GM18502 (cell line): ENCODE data around the gene ABCB6.
"Not testable (repeated sequence)": the region's sequence is repeated elsewhere in the genome, so short reads cannot be mapped to it uniquely, and the experiment has no call there.

Source experiments
- ATAC-seq: cut with Tn5 transposase; IDR thresholded peaks from one replicate; pipeline ENCODE4 v1.9.1; 2021; ENCODE audit warnings: mild to moderate bottlenecking; ENCODE audit not compliant: unreplicated experiment, poor library complexity

ABCB6 gene

GRCh38 chr2:219218732-219219701 lies at the start of gene ABCB6:
Gene ABCB6, minus strand, starts transcription at chr2:219218958. Its CDS starts 285 bp downstream, at chr2:219218673.
- ATAC-seq: peak; percentile 82

- ATAC-seq: no peak
Measured at GRCh38 chr2:219268294-219268693, 49.5 kb upstream of the ABCB6 start.

- ATAC-seq: no peak
Measured at GRCh38 chr2:219266886-219267285, 48.1 kb upstream of the ABCB6 start.

GRCh38 chr2:219266232-219266631 lies 47.5 kb upstream of the ABCB6 start:
- ATAC-seq: no peak

GRCh38 chr2:219261024-219261855 lies 42.5 kb upstream of the ABCB6 start:
- no peak for ATAC-seq

- ATAC-seq: not testable (repeated sequence)
Measured at GRCh38 chr2:219258942-219259341, 40.2 kb upstream of the ABCB6 start.

- peak; percentile 30 for ATAC-seq
Measured at GRCh38 chr2:219254590-219255201, 35.9 kb upstream of the ABCB6 start.

- ATAC-seq: peak; percentile 65
Measured at GRCh38 chr2:219253753-219254589, 35.2 kb upstream of the ABCB6 start, which contains the start of gene TUBA4A. Gene TUBA4A, minus strand, starts transcription at chr2:219253918. Its CDS starts 60 bp downstream, at chr2:219253858.

- ATAC-seq: peak; percentile 25
Measured at GRCh38 chr2:219252900-219253752, 34.4 kb upstream of the ABCB6 start, which contains the start of gene TUBA4B. Gene TUBA4B, plus strand, starts transcription at chr2:219253243. Its CDS starts 165 bp downstream, at chr2:219253408.

- no peak for ATAC-seq
Measured at GRCh38 chr2:219252570-219252899, 33.8 kb upstream of the ABCB6 start.

- no peak for ATAC-seq
Measured at GRCh38 chr2:219252084-219252483, 33.3 kb upstream of the ABCB6 start.

- no peak for ATAC-seq
Measured at GRCh38 chr2:219251656-219252055, 32.9 kb upstream of the ABCB6 start.

- ATAC-seq: no peak
Measured at GRCh38 chr2:219250049-219250781, 31.5 kb upstream of the ABCB6 start.

- ATAC-seq: peak; percentile 27
Measured at GRCh38 chr2:219249203-219249980, 30.6 kb upstream of the ABCB6 start.

GRCh38 chr2:219248845-219249202 lies 30.1 kb upstream of the ABCB6 start:
- no peak for ATAC-seq

- no peak for ATAC-seq
Measured at GRCh38 chr2:219247678-219248642, 29.2 kb upstream of the ABCB6 start.
